Forelimb muscle (tissue), 1 donor: Measurements from ENCODE around the gene ITGAV. TPM values are rescaled to one million over a fixed set of nuclear protein-coding genes. Genes with fewer than 3 reads are reported as not detected.

Experiments
- DNase-seq: peaks from one replicate; pipeline ENCODE4 v3.0.0-alpha.2; 2013; ENCODE audit warnings: low read depth
- polyA plus RNA-seq: library from polyadenylated mRNA; unstranded; fragments of 120-200 nt; gene quantifications from one replicate; pipeline ENCODE4 v1.2.1, GENCODE V29; 2013; ENCODE audit not compliant: insufficient read length

ITGAV gene
- polyA plus RNA-seq, 1 donor = 22.3 TPM

GRCh38 chr2:186612026-186612425 is 22.2 kb downstream of the ITGAV start:
- no peak for DNase-seq

GRCh38 chr2:186612555-186613440 is 22.9 kb downstream of the ITGAV start:
- no peak for DNase-seq

- no peak for DNase-seq
Measured at GRCh38 chr2:186614373-186614772, 24.5 kb downstream of the ITGAV start.

GRCh38 chr2:186617148-186617547 is 27.3 kb downstream of the ITGAV start:
- no peak for DNase-seq

GRCh38 chr2:186617771-186618170 is 27.9 kb downstream of the ITGAV start:
- no peak for DNase-seq

- no peak for DNase-seq
Measured at GRCh38 chr2:186618696-186619095, 28.8 kb downstream of the ITGAV start.

- no peak for DNase-seq
Measured at GRCh38 chr2:186623084-186623483, 33.2 kb downstream of the ITGAV start.

- DNase-seq = no peak
Measured at GRCh38 chr2:186624276-186624675, 34.4 kb downstream of the ITGAV start.

- DNase-seq = no peak
Measured at GRCh38 chr2:186629250-186629996, 39.6 kb downstream of the ITGAV start.

GRCh38 chr2:186632417-186632816 is 42.6 kb downstream of the ITGAV start:
- DNase-seq = no peak

- DNase-seq = no peak
Measured at GRCh38 chr2:186634701-186635100, 44.8 kb downstream of the ITGAV start.

- no peak for DNase-seq
Measured at GRCh38 chr2:186636800-186637496, 47.1 kb downstream of the ITGAV start.

GRCh38 chr2:186637497-186637800 is 47.6 kb downstream of the ITGAV start:
- no peak for DNase-seq

- no peak for DNase-seq
Measured at GRCh38 chr2:186639939-186640338, 50.1 kb downstream of the ITGAV start.

- no peak for DNase-seq
Measured at GRCh38 chr2:186641132-186641806, 51.4 kb downstream of the ITGAV start.

GRCh38 chr2:186641807-186642321 is 52.0 kb downstream of the ITGAV start:
- DNase-seq = no peak

GRCh38 chr2:186644791-186645190 is 54.9 kb downstream of the ITGAV start:
- DNase-seq = no peak

- no peak for DNase-seq
Measured at GRCh38 chr2:186645999-186646398, 56.1 kb downstream of the ITGAV start.

GRCh38 chr2:186648130-186648529 is 58.3 kb downstream of the ITGAV start:
- no peak for DNase-seq

GRCh38 chr2:186653511-186653910 is 63.7 kb downstream of the ITGAV start:
- no peak for DNase-seq

- DNase-seq = no peak
Measured at GRCh38 chr2:186659383-186659782, 69.5 kb downstream of the ITGAV start.
